Fibroblast of skin of right quadriceps (primary cell): Measurements from ENCODE around the gene KIAA0319L.

Experiments
- DNase-seq: peaks from one replicate; pipeline ENCODE4 v3.0.0-alpha.2; 2013

KIAA0319L gene

GRCh38 chr1:35561972-35562680 lies 4.9 kb upstream of the KIAA0319L start:
- no peak for DNase-seq

GRCh38 chr1:35561297-35561971 lies 4.2 kb upstream of the KIAA0319L start:
- DNase-seq: no peak

- no peak for DNase-seq
Observed at GRCh38 chr1:35560256-35561225, 3.3 kb upstream of the KIAA0319L start.

- DNase-seq: no peak
Observed at GRCh38 chr1:35559317-35559944, 2.2 kb upstream of the KIAA0319L start.

GRCh38 chr1:35558374-35559316 lies 1.4 kb upstream of the KIAA0319L start:
- DNase-seq: no peak

- DNase-seq: peak; percentile 97
Observed at GRCh38 chr1:35557611-35558373, 589 bp upstream of the KIAA0319L start, which contains the start of gene NCDN. TSS of gene NCDN (plus strand) at chr1:35557799. CDS start at chr1:35558191, 392 bp downstream.

GRCh38 chr1:35556484-35557117 lies 602 bp downstream of the KIAA0319L start:
- DNase-seq: no peak

GRCh38 chr1:35555601-35556477 lies 1.4 kb downstream of the KIAA0319L start:
- DNase-seq: peak; percentile 67

- DNase-seq: no peak
Observed at GRCh38 chr1:35555212-35555584, 2.0 kb downstream of the KIAA0319L start.

- no peak for DNase-seq
Observed at GRCh38 chr1:35554266-35555211, 2.7 kb downstream of the KIAA0319L start.

- DNase-seq: no peak
Observed at GRCh38 chr1:35553851-35554250, 3.4 kb downstream of the KIAA0319L start.

GRCh38 chr1:35546614-35547013 lies 10.6 kb downstream of the KIAA0319L start:
- DNase-seq: no peak

- peak; percentile 53 for DNase-seq
Observed at GRCh38 chr1:35544976-35545375, 12.2 kb downstream of the KIAA0319L start.

GRCh38 chr1:35539824-35540261 lies 17.4 kb downstream of the KIAA0319L start:
- DNase-seq: peak; percentile 71

- DNase-seq: no peak
Observed at GRCh38 chr1:35539073-35539823, 18.0 kb downstream of the KIAA0319L start.

GRCh38 chr1:35537806-35538205 lies 19.4 kb downstream of the KIAA0319L start:
- no peak for DNase-seq

GRCh38 chr1:35536556-35537162 lies 20.5 kb downstream of the KIAA0319L start:
- DNase-seq: no peak
